LHCN-M2 (cell line): Measurements from ENCODE around the gene MGMT. TPM values are rescaled to one million over a fixed set of nuclear protein-coding genes. Genes with fewer than 3 reads are reported as not detected.
"Not testable (repeated sequence)": the region's sequence is repeated elsewhere in the genome, so short reads cannot be mapped to it uniquely, and the experiment has no call there.

Experiments
- DNase-seq: peaks from one replicate; pipeline ENCODE4 v3.0.0-alpha.2; 2012; ENCODE audit warnings: low read depth
- polyA plus RNA-seq: library from polyadenylated mRNA; unstranded; fragments of >200 nt; gene quantifications from one replicate; pipeline ENCODE4 v1.2.1, GENCODE V29; 2012; ENCODE audit warnings: missing spikeins
- total RNA-seq: library from RNA; depleted of rRNA; stranded (reverse); fragments of >200 nt; gene quantifications from 2 replicates; pipeline ENCODE4 v1.2.3, GENCODE V29; 2014; rRNA removed

MGMT gene
- 29.5 and 33.2 TPM in 2 replicates for total RNA-seq
- 28.8 TPM for polyA plus RNA-seq

DNA sequence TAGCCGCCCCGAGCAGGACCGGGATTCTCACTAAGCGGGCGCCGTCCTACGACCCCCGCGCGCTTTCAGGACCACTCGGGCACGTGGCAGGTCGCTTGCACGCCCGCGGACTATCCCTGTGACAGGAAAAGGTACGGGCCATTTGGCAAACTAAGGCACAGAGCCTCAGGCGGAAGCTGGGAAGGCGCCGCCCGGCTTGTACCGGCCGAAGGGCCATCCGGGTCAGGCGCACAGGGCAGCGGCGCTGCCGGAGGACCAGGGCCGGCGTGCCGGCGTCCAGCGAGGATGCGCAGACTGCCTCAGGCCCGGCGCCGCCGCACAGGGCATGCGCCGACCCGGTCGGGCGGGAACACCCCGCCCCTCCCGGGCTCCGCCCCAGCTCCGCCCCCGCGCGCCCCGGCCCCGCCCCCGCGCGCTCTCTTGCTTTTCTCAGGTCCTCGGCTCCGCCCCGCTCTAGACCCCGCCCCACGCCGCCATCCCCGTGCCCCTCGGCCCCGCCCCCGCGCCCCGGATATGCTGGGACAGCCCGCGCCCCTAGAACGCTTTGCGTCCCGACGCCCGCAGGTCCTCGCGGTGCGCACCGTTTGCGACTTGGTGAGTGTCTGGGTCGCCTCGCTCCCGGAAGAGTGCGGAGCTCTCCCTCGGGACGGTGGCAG lies at the start of gene MGMT:
Gene MGMT, plus strand, starts transcription at position 539 of the 656 bp plus-strand sequence.
- DNase-seq = peak; percentile 77

DNA sequence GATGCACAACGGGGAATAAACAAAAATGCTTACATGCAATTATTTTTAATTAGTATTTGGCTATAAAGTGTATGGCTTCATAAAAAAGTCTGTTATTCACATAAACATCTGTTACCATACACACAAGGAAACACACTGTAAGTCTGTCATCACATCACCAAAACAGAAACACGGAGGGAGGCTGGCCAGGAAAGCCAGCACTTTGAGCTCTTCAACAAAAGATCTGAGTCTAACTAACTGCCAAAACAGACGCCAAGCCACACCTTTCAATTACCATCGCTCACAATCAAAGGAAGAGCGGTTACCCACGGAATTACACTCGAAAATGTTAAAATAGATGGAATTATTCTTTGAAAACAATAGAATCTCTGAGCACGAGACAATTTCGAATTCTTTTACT lies 49.2 kb upstream of the MGMT start:
- DNase-seq = peak; percentile 0

DNA sequence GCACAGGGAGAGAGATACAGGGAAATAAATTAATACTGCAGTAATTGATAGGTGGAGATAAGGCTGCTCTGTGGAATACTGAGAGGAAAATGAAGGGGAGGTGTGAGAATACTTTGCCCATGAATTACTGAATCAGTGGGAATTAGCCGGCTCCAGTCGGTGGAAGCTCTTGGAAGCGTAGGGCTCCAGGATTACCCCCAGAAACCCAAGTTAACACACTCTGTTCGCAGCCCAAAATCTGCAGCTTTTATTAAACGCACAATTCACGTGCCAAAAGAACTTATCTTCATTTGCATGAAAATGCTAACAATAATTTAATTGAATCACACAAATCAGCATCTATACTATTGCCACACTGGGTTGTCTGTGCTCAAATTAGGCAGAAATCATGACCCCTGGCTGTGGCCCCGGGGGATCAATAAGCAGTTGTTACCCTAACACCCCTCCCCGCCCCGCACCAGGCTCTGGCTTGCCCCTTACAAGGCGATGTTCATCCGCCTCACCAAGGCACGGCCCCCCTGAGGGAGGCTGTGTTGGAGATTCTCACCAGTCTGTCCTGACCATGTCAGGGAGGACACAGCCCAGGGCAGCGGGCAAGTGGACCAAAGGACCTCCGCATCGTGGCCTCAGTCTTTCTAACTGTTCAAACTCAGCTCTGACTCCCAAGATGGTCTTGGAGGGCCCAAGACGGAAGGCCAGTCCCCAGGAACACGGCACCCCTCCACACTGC lies 48.4 kb upstream of the MGMT start:
- no peak for DNase-seq

DNA sequence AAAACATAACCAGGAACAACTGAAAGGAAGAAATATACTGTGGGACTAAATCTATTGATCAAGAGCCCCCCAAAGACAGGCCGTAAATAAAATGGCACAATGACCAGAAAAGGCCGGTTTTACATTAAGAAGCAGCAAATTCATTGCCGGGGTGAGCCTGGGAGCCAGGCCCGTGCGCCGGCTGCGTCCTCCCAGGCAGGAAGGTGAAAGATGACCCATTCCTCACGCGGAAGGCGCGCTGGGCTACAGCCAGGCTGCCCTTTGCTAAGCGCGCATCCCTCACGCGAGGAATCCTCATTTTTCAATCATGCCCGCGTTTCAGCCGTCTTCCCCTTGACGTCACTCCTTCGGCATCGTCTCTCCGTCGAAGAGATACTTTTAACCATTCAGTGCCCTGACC lies 47.6 kb upstream of the MGMT start:
- no peak for DNase-seq

DNA sequence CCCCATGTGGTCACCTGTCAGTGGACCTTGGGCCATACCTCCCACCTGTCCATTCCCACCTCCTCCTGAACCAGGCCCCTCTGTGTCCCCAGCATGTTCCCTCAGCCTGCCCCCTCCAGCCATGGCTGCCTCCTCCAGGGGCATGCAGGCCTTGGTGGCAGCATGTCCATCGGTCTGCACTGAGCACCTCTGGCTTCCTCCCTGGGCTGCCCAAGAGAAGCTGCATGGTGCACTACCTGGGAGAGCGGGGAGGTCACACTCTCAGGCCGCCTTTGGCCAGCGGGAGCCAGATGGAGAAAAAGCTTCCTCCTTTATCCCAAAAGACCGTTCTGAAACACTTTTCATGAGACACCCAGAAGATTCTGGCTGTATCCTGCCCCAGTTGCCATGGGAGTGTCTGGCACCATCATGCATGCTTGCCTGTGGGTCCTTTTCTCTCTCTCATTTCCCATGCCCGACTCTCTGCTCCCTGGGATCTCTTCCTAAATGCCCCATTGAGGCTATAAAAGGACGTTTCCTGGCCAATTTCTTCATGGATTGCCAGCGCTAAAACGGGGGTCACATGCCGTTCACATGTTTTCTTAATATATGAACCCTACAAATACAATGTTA lies 45.5 kb upstream of the MGMT start:
- no peak for DNase-seq

DNA sequence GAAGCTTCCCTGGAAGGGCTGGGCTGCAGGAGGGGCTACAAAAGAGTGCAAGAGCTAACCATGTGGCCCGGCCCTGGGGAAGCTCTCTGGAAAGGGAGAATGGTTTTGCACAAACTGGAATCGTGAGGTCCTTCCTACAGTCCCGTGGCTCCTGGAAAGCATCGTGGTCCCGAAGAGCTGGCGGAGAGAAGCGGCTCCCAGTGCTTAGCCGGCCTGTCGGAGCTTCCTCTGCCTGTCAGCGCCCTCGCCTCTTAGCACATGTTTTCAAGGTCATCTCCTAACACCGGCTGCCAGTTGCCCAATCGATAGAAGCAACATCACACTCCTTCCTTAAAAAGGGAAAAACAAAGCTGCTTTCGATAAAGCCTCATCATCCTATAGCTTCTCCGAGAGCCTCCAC lies 42.1 kb upstream of the MGMT start:
- DNase-seq = no peak

DNA sequence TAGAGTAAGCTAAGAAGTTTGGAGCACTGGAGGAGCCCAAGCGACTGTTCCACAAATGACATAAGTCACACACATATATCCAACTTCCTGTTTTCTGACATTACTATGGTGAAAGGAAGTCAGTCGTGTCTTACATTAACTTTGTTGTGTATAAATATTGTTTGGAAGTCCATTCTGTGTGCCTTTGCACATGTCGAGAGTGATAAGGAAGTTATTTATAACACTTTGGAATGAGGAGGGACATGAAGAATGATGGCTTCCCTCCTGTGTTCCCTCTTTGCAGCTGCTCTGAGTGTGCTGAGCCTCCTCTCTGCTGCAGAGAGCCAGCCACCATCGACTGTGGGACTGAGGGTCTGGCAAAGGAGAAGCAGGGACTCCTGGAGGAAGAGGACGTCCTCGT lies 40.4 kb upstream of the MGMT start:
- DNase-seq = no peak

DNA sequence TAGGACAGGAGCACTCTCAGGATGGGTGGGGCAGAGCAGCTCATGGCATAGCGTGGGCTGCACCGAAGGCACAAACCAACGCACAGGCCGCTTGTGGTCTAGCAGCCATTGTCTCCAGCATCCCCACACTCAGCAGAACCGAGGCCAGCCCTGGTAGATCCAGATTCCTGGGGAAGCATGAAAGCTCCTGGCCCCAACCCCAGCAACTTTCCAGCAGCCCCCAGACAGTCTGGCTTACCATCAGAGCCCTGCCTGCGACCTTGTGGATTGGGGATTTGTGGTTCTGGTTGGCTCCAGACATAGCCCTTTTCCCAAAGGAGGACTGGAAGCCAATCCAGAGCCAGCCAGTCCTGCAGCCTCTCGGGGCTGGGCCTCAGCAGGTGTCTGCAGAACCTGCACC lies 33.8 kb upstream of the MGMT start:
- DNase-seq = no peak

DNA sequence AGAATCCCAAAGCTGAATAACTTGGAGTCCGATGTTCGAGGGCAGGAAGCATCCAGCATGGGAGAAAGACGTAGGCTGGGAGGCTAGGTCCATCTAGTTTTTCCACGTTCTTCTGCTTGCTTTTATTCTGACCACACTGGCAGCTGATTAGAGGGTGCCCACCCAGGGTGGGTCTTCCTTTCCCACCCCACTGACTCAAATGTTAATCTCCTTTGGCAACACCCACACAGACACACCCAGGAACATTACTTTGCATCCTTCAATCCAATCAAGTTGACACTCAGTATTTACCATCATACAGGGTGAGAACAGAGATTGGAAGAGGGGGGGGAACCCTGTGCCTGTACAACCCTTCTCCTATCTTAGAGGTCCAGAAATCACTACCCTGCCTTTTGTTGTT lies 31.3 kb upstream of the MGMT start:
- DNase-seq = not testable (repeated sequence)

DNA sequence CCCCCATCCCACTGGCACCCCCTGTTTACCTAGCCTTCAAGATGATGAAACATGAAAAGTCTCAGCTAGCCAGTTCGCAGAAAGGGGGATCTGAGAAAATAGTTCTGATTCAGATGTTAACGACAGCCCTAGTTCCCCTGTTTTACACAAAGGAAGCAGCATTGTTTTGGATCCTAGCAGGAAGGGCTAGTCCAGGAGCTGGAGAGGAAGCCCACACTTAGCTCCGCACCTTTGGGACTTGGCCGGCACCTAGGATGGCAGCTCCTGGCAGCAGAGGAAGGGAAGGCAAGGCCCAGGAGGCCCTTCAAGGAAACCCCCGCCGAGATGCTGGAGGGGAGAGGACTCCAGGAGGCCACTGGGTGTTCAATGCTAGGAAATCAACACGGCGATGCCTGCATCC lies 29.0 kb upstream of the MGMT start:
- DNase-seq = no peak

DNA sequence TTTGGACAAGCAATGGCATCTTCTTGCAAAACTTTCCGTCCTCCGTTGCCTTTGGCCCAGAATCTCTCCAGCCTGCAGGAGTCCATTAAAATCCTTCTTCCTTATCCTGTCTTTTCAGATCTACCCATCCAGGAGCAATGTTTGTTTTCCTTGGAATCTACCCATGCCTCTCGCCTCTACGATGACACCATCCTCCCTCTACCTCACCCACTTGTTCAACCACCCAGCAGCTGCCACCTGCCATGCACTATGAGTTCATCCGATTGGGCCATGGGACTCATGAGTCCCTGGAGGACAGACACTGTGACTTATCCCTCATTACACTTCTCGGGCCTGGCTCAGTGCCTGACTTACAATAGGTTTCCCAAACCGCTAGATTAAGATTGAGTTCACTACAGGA lies 26.8 kb upstream of the MGMT start:
- peak; percentile 56 for DNase-seq

DNA sequence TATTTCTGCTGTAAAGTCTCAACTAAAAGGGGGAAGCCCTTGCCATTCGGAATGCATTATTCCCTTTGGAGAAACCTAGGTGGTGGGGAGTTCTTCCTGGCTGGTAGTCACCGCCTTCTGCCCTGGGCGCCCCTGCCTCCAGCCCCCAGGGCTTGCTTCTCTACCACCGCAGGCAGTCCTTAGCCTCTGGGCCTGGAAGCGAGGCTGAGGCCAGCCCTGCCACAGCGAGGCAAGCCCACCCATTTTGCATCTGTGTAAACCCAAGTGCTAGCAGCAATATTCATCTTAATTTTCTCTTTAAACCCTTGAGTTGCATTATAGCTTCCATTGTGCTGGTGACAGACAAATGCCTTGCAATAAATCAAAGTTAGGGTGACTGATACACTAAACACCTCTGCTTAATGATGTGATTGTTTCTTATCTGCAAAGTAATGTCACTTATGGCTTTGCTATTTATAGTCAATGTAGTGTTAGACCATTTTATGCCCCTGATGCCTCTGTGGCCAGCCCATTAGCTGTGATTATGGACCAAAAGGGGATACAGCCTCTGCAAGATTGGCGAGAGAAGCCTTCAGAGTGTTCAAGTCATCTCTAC lies 26.2 kb upstream of the MGMT start:
- no peak for DNase-seq

DNA sequence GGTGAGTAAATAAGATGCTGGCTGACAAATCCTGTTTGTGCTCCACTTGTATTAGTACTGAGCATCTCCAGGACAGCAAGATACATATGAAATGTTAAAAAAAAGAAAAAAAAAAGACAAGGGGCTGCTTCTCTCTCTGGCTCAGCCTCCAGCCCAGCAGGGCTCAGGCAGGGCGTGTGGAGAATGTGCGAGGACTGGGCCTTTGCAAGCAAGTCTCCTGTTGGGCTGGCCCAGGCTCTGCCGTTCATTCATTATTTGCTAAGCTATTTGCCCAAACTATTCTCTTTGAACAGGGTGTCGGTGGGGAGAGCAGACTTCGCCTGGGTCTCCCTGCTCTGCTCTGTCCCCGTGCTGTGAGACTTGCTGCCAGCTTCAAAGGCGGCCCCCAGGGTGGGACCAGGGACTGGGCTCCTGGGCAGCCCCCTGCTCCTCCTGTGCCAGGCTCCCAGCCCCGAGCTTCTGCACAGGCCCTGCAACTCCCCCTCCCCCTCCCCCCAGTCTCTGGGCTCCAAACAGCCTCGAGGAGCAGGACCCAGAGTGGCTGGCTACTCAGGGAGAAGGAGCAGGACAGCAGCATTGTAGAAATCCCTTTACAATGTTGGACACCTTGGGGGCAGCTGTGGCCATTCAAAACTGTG lies 25.6 kb upstream of the MGMT start:
- no peak for DNase-seq

DNA sequence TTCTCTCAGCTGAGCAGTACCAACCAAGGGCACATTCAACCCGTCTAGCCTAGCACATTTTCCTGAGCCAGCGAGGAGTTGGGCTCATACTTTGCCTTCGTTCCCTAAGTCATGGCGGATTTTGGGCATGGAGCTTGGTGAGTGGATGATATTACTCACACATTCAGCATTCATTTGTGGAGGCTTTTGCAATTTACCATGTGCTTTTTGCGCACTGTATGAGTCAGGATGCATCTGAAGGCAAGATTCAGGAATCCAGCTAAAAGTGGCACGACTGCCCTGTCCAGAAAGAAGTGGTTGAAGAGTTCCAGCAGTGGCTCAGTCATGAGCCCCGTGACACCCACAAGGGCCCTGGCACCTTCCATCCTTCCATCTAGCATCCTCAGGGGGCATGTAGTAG lies 24.2 kb upstream of the MGMT start:
- peak; percentile 15 for DNase-seq

DNA sequence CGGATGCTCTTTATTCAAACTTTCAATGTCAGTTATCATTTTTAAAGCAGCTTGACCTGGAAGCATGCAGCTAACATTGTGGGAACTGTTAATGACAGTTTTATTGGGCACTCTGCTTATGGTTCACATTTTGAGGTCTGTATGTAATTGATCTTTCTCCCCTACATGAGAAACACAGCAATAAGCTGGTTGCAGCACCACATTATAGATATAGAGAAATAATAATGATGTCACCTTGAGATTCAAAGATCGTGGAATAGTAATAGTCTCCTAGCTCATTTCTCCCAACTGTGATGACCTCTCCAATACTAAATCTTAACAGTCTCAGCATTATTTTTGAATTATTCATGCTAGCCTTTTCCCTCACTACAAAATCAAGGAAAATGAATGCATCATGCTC lies 22.7 kb upstream of the MGMT start:
- DNase-seq = no peak

DNA sequence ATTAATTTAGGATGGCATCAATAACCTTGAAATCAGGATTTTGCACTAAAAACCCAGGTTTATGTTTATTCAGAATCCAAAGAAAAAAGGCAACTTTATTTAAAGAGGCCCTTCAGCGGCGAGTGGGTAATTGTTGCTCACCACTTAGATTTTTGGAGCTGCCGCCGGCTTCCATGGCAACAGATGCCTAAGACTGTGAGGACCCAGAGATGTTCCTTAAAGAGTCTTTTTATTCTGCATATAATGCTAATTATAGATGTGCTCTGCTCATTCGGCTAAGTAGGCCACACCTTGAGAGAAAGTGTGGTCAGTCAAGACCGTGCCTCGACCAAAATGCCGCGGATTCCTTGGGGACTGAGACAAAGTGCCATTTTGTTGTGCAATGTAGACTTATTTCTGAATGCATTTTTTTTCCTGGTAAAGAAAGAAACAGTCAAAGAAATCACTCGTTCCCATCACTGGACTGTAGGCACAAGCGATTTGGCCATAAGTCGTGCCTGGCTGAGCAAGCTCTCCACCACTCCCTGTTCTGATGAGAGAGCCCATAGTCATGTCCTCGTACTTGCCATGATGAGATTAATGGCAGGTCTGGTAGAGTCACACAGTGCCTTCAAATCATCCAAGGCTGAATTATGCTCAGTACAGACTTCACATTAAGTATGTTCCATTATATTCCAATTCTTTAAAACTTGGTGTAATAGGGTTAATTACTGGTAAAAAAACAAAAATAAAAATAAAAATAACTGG lies 21.4 kb upstream of the MGMT start:
- no peak for DNase-seq

DNA sequence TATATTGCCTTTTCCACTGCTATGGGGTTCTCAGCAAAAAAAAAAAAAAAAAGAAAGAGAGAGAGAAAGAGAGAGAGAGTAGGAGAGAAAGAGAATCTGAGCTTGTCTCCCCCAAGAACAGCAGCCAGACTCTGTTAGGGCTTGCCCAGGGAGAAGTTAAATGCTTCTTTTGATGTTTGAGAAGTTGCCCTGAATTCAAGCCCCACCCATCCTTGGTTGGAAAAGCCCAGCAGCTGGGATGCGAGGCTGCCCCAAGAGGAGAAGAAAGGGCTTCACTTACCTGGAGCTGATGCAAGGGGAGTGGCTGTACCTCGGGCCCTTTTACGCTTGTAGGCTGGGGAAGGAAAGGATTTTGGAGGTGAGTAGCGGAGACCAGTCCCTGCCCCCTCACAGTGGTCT lies 20.9 kb upstream of the MGMT start:
- DNase-seq = no peak

DNA sequence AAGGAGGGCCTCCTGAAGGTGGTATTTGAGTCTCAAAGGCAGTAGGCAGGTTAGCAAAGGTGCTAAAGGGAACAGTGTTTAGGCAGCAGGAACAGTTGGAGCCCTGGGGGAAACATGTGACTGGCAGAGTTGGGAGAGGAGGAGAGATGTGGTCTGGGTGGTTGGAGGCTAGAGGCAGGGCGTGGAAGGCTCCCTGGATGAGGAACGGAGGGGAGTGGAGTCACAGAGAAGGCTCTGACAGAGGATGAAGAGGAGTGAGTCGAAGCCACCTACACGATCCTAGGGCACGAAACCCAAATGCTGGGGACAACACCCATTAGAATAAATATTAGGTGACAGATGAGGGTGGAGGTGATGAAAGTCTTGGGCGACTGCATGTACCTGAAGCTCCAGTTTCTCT lies 19.6 kb upstream of the MGMT start:
- no peak for DNase-seq

DNA sequence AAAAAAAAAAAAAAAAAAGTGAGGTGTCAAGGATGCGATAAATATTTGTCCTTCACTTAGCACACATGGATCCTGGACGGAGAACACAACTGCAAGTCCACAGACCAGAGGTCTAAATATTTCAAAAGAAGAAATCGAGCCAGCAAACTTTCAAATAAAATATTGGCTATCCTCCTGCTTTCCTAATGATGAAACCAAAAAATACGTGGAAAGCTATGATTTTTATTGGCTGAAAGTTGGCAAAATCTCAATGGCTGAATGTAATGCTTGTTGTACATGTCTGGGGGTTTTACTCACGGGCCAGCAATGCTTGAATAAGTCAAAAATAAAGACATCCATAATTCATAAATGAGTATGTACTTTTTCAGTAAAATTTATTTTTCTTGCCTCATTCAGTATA lies 19.0 kb upstream of the MGMT start:
- no peak for DNase-seq

DNA sequence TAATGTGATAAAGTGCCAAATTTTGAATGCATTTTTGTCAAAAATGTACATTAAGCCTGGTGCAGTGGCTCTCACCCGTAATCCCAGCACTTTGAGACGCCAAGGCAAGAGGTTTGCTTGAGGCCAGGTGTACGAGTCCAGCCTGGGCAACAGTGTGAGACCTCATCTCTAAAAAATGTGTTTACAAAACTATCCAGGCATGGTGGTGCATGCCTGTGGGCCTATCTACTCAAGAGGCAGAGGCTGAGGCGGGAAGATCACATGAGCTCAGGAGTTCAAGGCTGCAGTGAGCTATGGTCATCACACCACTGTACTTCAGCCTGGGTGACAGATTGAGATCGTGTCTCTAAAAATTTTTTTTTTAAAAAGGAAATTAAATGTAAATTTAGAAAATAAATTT lies 18.5 kb upstream of the MGMT start:
- DNase-seq = no peak

DNA sequence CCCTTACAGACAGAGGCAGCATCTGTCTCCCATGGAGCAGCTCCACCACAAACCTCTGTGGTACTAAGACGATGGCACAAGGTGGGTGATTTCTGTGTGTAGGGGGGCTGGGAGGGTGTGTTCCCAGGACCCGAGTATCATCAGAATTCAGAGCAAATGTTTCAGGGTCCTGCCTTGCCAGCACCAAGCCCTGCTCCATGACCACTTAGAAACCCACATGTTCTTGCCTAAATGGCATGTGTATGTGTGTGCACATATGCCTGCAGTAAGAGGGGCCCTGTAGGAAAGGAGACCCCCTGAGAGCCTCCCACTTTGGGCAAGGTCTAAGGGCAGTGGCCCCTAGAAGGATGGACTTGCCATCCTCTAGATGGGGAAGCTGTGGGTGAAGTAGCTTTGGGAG lies 17.1 kb upstream of the MGMT start:
- DNase-seq = no peak
